HG03097 (cell line): ENCODE data around the gene MAOA.
"Not testable (repeated sequence)": the region's sequence is repeated elsewhere in the genome, so short reads cannot be mapped to it uniquely, and the experiment has no call there.

Experiments
- ATAC-seq: cut with Tn5 transposase; IDR thresholded peaks from one replicate; pipeline ENCODE4 v1.9.1; 2021; ENCODE audit not compliant: unreplicated experiment, low FRiP score

Gene MAOA

GRCh38 chrX:43656005-43656494, at the start of gene MAOA:
MAOA (plus strand) TSS chrX:43656299; CDS start chrX:43656342, 43 bp downstream.
- no peak for ATAC-seq

DNA sequence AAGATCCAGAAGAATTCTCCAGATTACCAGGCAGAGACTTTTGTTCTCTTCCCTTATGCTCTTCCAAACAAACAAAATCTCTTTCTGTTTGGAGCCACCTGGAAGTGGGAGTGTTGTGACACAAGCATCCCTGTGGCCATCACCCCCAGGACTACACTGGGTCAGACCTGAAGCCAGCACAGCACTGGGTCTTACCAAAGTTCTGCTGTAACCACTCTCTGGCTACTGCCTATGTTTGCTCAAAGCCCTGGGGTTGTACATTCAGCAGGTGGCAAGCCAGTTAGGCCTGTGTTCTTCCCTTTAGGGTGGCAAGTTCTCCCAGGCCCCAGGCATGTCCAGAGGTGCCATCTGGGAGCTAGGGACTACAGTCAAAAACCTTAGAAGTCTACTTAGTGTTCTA, 43.7 kb upstream of the MAOA start:
- ATAC-seq, result no peak

- no peak for ATAC-seq
Observed at GRCh38 chrX:43615660-43616059, 40.4 kb upstream of the MAOA start.

DNA sequence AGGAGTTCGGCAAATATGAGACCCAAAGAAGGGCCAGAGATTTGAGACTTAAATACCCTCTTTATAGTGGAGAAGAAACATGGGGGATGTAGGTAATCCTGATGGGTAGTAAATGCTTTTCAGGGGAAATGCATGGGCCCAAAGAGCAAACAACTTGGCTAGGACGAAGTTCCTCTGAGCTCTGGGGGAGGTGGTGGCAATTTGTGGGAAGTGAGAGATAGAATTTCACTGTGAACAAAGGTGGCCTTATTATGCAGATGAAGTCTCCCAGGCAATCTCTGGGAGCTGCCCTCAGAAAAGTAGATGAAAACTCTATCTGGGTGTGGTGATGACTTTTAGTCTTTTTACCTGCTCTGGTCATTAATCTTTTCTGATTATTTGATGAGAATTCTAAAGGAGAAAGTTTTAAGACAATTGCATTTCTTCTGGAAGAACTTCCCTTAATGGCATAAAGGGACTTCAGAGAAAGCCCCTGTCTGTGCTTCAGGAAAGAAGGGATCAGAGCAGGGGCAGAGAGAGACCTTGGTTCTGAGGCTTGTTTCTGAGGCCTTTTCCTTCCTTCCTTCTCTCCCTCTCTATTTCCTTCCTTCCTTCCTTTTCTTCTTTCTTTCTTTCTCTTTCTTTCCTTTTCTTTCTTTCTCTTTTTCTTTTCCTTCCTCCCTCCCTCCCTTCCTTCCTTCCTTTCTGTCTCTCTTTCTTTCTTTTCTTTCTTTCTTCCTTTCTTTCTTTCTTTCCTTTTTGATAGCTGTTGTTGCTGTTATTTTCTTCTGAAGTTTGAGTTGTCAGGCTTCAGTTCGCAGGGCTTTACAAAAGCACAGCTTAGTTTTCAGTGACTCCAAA, 37.5 kb upstream of the MAOA start:
- ATAC-seq, result no peak

GRCh38 chrX:43619861-43620260, 36.2 kb upstream of the MAOA start:
- not testable (repeated sequence) for ATAC-seq

DNA sequence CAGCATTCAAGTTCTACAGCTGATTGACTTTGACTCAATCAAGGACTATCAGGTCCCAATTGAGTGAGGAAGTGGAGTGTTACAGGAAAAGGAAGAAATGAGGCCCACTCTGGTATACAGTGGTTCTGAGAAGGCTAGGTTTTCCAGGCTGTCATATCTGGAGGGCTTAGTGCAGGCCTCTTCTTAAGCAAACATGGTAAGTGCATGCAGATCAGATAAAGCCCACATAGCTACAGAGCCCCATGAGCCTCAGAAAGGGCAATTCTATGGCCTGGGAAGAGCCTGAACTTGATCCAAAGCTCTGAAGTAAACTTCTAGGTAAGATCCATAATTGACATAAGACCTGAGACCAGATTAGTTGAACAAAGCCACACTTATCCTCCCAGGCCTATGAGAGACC, 29.0 kb upstream of the MAOA start:
- ATAC-seq, result no peak

GRCh38 chrX:43627669-43628068, 28.4 kb upstream of the MAOA start:
- ATAC-seq, result no peak

DNA sequence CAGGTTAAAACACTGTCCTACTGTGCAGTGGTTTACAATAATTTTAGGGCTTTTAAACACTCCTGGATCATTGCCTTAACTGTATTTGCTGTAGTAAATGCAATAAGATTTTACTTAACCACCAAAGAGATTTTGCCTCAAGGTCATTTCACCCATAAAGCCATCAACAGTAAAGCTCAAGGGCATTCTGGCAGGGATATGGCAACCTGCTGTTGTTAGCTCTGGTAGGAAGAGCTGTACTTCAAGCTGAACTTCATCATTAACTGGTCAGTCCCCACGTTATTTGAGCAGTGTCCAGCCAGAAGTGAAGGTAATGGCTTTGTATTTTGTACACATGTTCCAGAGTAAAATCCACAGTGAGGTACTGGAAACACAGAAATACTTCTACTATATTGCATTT, 26.9 kb upstream of the MAOA start:
- no peak for ATAC-seq

DNA sequence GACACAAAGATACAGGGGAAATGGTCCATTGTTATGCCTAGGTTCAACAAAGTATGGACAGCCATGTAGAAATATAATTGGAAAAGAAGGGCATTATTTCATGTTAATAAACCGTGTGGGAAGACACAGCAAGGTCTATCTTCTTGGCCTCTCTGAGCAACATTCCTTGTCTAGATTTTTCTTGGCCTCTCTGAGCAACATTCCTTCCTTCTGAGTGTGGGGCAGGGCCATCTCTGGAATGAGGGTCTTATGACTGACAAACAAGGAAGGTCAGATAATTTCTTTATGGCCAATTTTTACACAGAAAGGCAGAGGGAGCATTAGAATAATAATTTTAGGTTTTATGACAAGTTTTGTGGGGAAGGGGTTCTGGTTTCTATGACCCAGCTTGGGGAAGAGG, 24.3 kb upstream of the MAOA start:
- ATAC-seq, result no peak

DNA sequence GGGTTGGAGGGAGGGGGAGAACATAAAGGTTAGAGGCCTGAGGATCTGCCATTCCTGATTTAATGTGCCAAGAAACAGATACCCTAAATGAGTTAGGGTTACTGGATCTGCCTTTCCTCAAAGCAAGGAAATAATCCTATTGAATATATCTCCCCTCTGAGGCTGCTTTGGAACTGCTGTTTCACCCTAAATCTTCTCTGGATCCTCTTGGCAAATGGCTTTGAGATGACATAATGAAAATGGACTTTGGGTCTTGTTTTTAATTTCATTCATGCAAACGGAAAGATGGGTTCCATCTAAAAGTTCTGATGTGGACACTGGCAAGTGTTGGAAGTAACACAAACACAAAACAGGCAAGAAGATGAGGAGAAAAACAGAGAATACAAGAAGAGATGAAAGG, 23.0 kb upstream of the MAOA start:
- no peak for ATAC-seq

DNA sequence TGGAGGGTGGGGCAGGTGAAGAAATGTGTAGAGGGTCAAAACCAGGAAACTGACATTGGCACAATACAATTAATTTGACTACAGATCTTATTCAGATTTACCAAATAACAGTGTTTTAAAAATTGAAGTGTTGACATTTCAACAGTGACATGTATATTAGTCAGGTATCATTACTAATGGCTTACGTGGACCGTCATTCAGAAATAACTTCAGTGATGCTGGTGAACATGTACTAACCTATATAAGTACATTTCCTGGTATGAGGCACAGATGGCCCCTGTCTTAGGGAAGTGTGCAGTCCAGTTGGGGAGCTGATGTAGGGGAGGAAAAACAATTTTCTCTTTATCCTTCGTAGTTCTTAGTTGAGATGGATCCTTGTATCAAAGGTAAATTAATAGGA, 22.3 kb upstream of the MAOA start:
- ATAC-seq, result no peak

GRCh38 chrX:43640482-43640881, 15.6 kb upstream of the MAOA start:
- no peak for ATAC-seq

GRCh38 chrX:43641691-43642090, 14.4 kb upstream of the MAOA start:
- no peak for ATAC-seq

DNA sequence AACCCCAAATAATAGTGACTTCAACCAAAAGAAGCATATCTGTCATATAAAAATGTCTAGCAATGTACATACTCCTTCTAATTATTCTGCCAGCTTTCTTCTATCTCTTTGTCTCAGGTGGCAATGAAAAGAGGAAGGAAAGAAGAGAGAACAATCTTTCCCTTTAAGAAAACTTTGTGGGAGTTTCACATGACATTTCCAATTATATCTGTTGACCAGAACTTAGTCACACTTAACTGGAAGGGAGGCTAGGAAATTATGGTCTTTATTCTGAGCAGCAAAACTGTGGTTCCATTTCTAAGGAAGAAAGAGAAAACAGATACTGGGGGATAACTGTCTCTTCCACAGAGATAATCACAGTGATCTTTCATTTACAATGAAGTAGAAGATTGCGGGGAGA, 12.9 kb upstream of the MAOA start:
- no peak for ATAC-seq

DNA sequence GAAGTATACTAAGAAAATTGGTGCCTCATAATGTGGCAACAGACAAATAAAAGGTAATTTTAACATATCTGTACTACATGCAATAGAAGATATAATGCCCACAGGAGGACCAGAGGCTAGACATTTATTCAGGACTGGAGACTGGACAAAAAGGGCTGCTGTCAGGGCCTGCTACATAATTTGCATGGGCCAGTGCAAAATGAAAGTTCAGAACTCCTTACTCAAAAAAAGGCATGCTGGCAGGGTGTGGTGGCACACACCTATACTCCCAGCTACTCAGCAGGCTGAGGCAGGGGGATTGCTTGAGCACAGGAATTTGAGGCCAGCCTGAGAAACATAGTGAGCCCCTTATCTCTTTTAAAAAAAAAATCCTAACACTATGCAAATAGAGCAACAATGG, 12.4 kb upstream of the MAOA start:
- ATAC-seq, result no peak

DNA sequence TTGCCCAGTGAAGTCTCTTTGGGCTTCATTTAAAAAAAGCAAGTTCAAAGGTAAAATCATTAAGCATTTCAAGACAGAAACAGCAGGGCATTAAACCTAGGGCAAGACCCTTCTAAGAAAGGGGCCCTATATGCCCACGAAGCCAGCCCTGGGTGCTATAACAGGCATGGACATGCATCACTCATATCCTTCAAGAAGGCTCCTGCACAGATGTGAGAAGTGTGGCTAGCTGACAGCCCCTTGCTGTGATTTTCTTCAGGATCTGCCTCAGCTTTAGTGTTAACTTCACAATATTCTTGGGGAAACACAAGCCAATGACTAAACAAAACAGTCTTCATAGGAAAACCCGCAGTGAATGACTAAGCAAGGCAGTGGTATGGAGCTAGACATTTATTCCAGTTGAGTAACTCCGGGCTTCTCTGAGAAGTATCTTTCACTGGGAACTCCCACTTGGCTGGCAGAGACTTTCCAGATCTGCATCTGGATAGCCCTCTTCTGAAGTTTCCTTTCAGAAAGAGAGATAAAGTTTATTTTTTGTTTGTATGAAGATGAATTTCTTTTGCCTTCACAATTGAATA, 11.9 kb upstream of the MAOA start:
- no peak for ATAC-seq

GRCh38 chrX:43646800-43647199, 9.3 kb upstream of the MAOA start:
- ATAC-seq, result no peak

GRCh38 chrX:43654431-43655150, 1.5 kb upstream of the MAOA start:
- peak; percentile 90 for ATAC-seq

DNA sequence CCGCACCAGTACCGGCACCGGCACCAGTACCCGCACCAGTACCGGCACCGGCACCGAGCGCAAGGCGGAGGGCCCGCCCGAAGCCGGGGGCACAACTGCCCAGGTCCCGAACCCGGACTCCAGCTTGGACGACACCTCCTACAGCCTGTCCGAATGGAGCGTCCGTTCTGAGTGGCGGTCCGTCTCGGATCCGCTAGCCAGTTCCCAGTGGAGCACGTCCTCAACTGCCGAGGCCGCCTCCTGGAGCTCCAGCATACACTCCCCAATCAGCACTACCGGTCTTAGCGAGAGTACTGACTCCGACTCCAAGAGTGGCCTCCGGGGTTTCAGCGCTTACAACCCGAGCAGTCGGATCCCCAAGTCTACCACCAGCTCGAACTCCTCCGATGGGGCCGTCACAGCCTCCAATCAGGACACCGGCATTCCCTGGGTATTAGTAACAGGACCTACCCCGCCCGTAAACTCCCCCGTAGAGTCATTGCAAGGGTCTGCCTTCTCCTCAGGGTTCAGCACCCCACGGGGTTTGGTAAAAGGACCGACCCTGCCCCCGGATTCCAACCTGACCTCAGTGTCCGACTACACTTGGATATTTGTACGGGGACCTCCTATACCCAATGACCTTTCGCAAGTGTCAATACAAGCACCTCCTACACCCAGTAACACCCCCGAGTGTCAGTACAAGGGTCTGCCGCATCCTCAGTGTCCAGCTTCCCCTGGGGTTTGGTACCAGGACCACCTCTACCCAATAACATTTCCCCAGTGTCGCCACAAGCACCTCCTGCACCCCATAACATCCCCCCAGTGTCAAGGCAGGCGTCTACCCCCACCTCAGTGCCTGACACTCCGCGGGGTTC, 721 bp upstream of the MAOA start:
- no peak for ATAC-seq

DNA sequence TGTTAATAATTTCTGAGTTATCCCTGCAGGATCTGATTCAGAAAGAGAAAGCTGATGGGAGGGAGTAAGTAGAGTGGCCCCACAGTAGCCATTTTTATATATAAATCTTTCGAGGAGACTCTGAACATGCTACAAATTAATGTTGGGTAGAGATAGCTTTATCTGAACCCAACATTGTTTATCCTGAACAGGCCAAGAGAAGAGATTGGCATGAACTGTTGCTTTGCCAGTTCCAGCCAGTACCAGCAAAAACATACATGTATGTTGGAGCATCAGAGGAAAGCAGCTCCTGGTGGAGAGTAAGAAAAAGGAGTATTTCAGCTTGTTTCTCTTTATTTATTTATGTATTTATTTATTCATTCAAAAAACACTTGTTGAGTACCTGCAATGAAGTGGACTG, 1.6 kb downstream of the MAOA start:
- no peak for ATAC-seq
